Gastrocnemius medialis (tissue), 4 donors: ENCODE measurements around the gene HOXC6.

ENCODE experiments used
- CTCF ChIP-seq, 5 experiments: fragments of 450-650 bp in 3 of 5; fragments of 200-600 bp in 2 of 5; sonication (generic) in 2 of 5; IDR thresholded peaks in 4 of 5; conservative IDR thresholded peaks in 1 of 5; 1 replicate in 4 of 5; 2 replicates in 1 of 5; pipeline ENCODE4 v1.5.1; 2016 to 2019; ENCODE audit warnings: antibody characterized with exemption in 5 of 5, mild to moderate bottlenecking in 3 of 5, moderate library complexity in 3 of 5
- POLR2A ChIP-seq, 2 donors: fragments of 450-650 bp; IDR thresholded peaks; one replicate each; pipeline ENCODE4 v1.6.1; 2017; ENCODE audit warnings: antibody characterized with exemption in 2 of 2, mild to moderate bottlenecking in 2 of 2, moderate library complexity in 2 of 2

DNA sequence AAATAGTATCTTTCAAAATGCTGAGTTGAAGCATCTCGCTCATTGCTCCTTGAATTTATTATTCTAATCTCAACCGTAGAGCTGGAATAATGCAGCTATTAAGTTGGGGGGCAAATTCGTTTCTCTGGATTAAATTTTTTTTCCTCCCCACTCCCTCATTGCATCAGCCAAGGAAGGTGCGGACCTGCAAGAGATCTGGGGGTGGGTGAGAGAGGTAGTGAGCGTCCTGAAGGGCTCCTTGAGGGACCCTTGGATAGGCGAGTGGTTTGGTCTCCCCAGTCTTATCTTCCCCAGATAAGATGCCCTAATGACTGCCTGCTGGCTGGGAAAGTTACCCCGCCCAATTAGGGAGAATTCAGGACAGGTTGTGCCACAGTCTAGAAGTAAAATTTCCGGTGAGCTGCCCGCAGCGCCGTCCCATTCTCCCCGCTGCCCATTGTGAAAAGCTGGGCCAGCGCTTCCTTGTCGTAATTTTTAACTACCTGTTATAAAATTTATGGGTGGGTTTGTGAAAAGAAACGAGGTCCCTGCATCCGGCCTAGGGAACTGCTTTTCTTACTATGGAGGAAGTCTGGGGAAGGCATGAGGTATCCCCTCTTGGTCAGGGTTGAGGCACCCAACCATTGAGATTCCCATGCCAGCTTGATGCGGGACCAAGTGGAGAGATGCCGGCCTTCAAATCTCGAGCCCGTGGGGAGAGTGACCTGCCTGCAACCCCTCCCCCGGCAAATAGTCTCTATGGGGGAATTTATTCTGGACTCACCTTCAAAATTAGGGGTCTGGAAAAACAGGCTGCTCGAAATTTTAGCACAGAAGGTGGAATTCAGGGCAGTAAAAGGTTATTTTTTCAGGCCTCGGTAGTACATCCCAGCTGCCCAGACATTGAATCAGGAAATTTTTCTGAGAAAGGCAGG lies 13.0 kb upstream of the HOXC6 start:
- TF ChIP-seq CTCF (IDR thresholded peaks at IDR 0.05 in 4 of 5, conservative IDR thresholded peaks at IDR 0.05 in 1 of 5) (no peak), POLR2A (IDR thresholded peaks at IDR 0.05) (no peak)
